22Rv1 (cell line): ENCODE results near the gene LRRC17.

ENCODE experiments used
- ZFX ChIP-seq: fragments of 450-650 bp; IDR thresholded peaks from 2 replicates; pipeline ENCODE4 v1.6.1; 2017; ENCODE audit warnings: antibody characterized with exemption, borderline replicate concordance
- TF ChIP-seq, protein P1 (sequence below): fragments of 450-650 bp; IDR thresholded peaks from 2 replicates; pipeline ENCODE4 v1.5.1; 2017; ENCODE audit warnings: mild to moderate bottlenecking

DNA sequence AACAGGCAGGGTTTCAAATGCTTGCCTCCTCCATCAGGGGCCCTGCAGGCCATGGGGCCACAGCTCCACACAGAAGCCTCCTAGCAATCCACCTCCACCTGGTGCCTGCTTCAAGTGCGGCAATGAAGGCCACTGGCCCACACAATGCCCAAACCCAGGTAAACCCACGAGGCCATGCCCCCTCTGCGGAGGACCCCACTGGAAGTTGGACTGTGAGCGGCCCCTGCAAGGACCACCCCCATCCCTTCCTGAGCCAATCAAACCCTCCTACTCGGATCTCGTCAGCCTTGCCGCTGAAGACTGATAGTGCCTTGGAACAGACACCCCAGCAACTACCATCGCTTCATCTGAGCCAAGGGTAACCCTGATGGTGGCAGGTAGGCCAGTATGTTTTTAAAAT lies 63.1 kb downstream of the LRRC17 start:
- TF ChIP-seq, protein P1, sequence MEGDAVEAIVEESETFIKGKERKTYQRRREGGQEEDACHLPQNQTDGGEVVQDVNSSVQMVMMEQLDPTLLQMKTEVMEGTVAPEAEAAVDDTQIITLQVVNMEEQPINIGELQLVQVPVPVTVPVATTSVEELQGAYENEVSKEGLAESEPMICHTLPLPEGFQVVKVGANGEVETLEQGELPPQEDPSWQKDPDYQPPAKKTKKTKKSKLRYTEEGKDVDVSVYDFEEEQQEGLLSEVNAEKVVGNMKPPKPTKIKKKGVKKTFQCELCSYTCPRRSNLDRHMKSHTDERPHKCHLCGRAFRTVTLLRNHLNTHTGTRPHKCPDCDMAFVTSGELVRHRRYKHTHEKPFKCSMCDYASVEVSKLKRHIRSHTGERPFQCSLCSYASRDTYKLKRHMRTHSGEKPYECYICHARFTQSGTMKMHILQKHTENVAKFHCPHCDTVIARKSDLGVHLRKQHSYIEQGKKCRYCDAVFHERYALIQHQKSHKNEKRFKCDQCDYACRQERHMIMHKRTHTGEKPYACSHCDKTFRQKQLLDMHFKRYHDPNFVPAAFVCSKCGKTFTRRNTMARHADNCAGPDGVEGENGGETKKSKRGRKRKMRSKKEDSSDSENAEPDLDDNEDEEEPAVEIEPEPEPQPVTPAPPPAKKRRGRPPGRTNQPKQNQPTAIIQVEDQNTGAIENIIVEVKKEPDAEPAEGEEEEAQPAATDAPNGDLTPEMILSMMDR, result no peak
- TF ChIP-seq ZFX, result no peak
